K562 (cell line): ENCODE measurements around the gene MRPL11. TPM values are rescaled to one million over a fixed set of nuclear protein-coding genes. Genes with fewer than 3 reads are reported as not detected.

Source experiments
- ARID1B ChIP-seq: fragments of 450-650 bp; IDR thresholded peaks from 2 replicates; pipeline ENCODE4 v1.6.1; 2016; ENCODE audit warnings: antibody characterized with exemption, mild to moderate bottlenecking, inconsistent platforms
- ARID2 ChIP-seq: fragments of 450-650 bp; IDR thresholded peaks from 2 replicates; pipeline ENCODE4 v1.6.1; 2017; ENCODE audit warnings: antibody characterized with exemption, mild to moderate bottlenecking
- CHD2 ChIP-seq: IDR thresholded peaks from 2 replicates; pipeline ENCODE4 v1.6.1; 2011; ENCODE audit warnings: low read depth, low read length
- E2F3 ChIP-seq: fragments of 250-450 bp; sonication (Bioruptor Pico); IDR thresholded peaks from 2 replicates; pipeline ENCODE4 v1.4.0; 2020; ENCODE audit warnings: mild to moderate bottlenecking
- FOXA3 ChIP-seq, 2 experiments: fragments of 450-650 bp in 1 of 2; sonication (generic) in 1 of 2; formaldehyde crosslinking; IDR thresholded peaks in 1 of 2; conservative IDR thresholded peaks in 1 of 2; 2 replicates each; pipeline versions ENCODE4 v1.4.0 to v1.8.0; 2020 to 2022; ENCODE audit warnings: mild to moderate bottlenecking in 2 of 2, missing genetic modification reagents in 1 of 2
- HDAC3 ChIP-seq: fragments of 450-650 bp; IDR thresholded peaks from 2 replicates; pipeline ENCODE4 v1.6.1; 2018; ENCODE audit warnings: borderline replicate concordance, mild to moderate bottlenecking, moderate library complexity; ENCODE audit not compliant: partially characterized antibody
- HDGF ChIP-seq: fragments of 450-650 bp; IDR thresholded peaks from 2 replicates; pipeline ENCODE4 v1.6.1; 2016
- NCOA2 ChIP-seq, 2 experiments: fragments of 450-650 bp; IDR thresholded peaks; 2 replicates each; pipeline ENCODE4 v1.6.1; 2018; ENCODE audit warnings: mild to moderate bottlenecking in 2 of 2, moderate library complexity in 1 of 2; ENCODE audit not compliant: partially characterized antibody in 2 of 2
- NELFE ChIP-seq: IDR thresholded peaks from 2 replicates; pipeline ENCODE4 v1.6.1; 2011; ENCODE audit warnings: mild to moderate bottlenecking; ENCODE audit not compliant: insufficient read depth, insufficient read length
- NFATC3 ChIP-seq: fragments of 450-650 bp; IDR thresholded peaks from 2 replicates; pipeline ENCODE4 v1.6.1; 2017; ENCODE audit warnings: mild to moderate bottlenecking
- SNIP1 ChIP-seq: fragments of 450-650 bp; IDR thresholded peaks from 2 replicates; pipeline ENCODE4 v1.7.1; 2017; ENCODE audit warnings: low read depth, mild to moderate bottlenecking
- polyA plus RNA-seq, 8 experiments: library from polyadenylated mRNA; depleted of rRNA in 4 of 8; stranded (reverse) in 5 of 8; unstranded in 3 of 8; fragments of >200 nt; fragmentation: Nextera tagmentation in 2 of 8; fragmentation: Illumina TruSeq in 1 of 8; extraction: Ambion mirVana in 2 of 8; extraction: Trizol in 1 of 8; gene quantifications; 2 replicates each; pipeline versions ENCODE4 v1.2.1 to v1.2.3, GENCODE V29; 2011 to 2014; ENCODE audit warnings: inconsistent platforms in 1 of 8, missing spikeins in 1 of 8
- total RNA-seq, 7 experiments: library from RNA; depleted of rRNA in 6 of 7; stranded (reverse); fragments of >200 nt in 6 of 7; fragmentation: Illumina TruSeq in 2 of 7; extraction: Trizol in 2 of 7; gene quantifications; 2 replicates each; pipeline versions ENCODE4 v1.2.1 to v1.2.3, GENCODE V29; 2011 to 2021; ENCODE audit warnings: low replicate concordance in 1 of 7
- TF ChIP-seq, protein P1 (sequence below): fragments of 450-650 bp; IDR thresholded peaks from 2 replicates; pipeline ENCODE4 v1.6.1; 2017; ENCODE audit warnings: antibody characterized with exemption
- TF ChIP-seq, protein P2 (sequence below): sonication (generic); formaldehyde crosslinking; IDR thresholded peaks from 2 replicates; pipeline ENCODE4 v1.8.0; 2022; ENCODE audit warnings: mild to moderate bottlenecking, missing genetic modification reagents
- TF ChIP-seq, protein P3 (sequence below): sonication (generic); formaldehyde crosslinking; IDR thresholded peaks from 2 replicates; pipeline ENCODE4 v1.8.0; 2023; ENCODE audit warnings: mild to moderate bottlenecking, missing genetic modification reagents
- TF ChIP-seq, protein P4 (sequence below): IDR thresholded peaks from 2 replicates; pipeline ENCODE4 v1.6.1; 2016; ENCODE audit warnings: missing genetic modification characterization, missing compliant biosample characterization
- TF ChIP-seq, protein P5 (sequence below), 2 experiments: fragments of 450-650 bp in 1 of 2; sonication (generic) in 1 of 2; formaldehyde crosslinking; conservative IDR thresholded peaks; 2 replicates each; pipeline versions ENCODE4 v1.4.0 to v1.8.1; 2020 to 2022; ENCODE audit warnings: mild to moderate bottlenecking in 1 of 2, missing genetic modification reagents in 1 of 2
- TF ChIP-seq, protein P6 (sequence below): fragments of 450-650 bp; IDR thresholded peaks from one replicate; pipeline ENCODE4 v1.6.1; 2018; ENCODE audit warnings: mild to moderate bottlenecking, moderate library complexity; ENCODE audit not compliant: partially characterized antibody
- TF ChIP-seq, protein P7 (sequence below): fragments of 450-650 bp; IDR thresholded peaks from 2 replicates; pipeline ENCODE4 v1.6.1; 2018; ENCODE audit warnings: mild to moderate bottlenecking, low read depth; ENCODE audit not compliant: partially characterized antibody

Gene MRPL11
- total and polyA plus RNA-seq, 9 of the 15 experiments (the other 6 are each of a cell fraction or from before 2014, with no cell fraction given): 33.0 to 173 (median 91.9) TPM

DNA sequence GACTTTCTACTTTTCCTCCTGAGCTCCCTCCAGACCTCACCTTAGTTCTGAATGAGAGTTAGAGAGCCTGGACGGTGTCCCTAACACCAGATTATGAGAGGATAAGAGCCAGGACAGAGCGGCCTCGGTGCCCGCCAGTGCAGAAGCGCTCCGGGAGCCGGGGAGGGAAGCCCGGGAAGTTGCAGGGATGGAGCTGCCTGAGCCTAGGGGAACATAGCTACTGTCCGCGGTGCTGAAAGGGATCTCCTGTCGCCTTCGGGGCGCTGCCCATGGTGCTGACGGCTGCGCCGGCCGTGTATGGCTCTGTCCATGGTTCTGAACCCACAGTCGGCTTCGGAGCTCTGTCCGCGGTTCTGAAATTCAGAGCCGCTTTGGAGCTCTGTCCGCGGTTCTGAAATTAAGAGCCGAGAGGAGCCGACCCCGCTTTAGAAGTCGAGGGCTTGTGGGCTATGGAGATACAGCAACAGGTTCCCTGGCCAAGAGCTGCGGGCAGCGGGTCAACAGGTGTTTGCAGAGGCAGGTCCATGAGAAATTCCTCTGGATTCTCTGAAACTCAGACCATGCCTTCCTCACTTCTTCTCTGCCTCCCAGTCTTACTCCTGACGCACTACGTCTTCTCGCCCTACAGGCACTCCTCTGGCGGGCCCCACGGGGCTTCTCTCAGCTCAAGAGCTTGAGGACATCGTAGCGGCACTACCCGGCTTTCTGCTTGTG lies 17.0 kb downstream of the MRPL11 start (continued):
- no peak for TF ChIP-seq NELFE
- no peak for TF ChIP-seq NFATC3
- TF ChIP-seq, protein P1, sequence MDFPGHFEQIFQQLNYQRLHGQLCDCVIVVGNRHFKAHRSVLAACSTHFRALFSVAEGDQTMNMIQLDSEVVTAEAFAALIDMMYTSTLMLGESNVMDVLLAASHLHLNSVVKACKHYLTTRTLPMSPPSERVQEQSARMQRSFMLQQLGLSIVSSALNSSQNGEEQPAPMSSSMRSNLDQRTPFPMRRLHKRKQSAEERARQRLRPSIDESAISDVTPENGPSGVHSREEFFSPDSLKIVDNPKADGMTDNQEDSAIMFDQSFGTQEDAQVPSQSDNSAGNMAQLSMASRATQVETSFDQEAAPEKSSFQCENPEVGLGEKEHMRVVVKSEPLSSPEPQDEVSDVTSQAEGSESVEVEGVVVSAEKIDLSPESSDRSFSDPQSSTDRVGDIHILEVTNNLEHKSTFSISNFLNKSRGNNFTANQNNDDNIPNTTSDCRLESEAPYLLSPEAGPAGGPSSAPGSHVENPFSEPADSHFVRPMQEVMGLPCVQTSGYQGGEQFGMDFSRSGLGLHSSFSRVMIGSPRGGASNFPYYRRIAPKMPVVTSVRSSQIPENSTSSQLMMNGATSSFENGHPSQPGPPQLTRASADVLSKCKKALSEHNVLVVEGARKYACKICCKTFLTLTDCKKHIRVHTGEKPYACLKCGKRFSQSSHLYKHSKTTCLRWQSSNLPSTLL: no peak
- peak; percentile 34 to 99; a peak in 2 of 4 replicates for TF ChIP-seq FOXA3 (CRISPR knock-in tag; conservative IDR thresholded peaks at IDR 0.05 in 1 of 2, IDR thresholded peaks at IDR 0.05 in 1 of 2)
- no peak for TF ChIP-seq ARID1B
- TF ChIP-seq HDGF: no peak
- peak; percentile 16 for TF ChIP-seq HDAC3
- TF ChIP-seq, protein P2, sequence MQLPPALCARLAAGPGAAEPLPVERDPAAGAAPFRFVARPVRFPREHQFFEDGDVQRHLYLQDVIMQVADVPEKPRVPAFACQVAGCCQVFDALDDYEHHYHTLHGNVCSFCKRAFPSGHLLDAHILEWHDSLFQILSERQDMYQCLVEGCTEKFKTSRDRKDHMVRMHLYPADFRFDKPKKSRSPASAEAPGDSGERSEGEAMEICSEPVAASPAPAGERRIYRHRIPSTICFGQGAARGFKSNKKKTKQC (CRISPR knock-in tag): peak; percentile 100
- peak; percentile 93 for TF ChIP-seq E2F3 (CRISPR knock-in tag)
- TF ChIP-seq, protein P3, sequence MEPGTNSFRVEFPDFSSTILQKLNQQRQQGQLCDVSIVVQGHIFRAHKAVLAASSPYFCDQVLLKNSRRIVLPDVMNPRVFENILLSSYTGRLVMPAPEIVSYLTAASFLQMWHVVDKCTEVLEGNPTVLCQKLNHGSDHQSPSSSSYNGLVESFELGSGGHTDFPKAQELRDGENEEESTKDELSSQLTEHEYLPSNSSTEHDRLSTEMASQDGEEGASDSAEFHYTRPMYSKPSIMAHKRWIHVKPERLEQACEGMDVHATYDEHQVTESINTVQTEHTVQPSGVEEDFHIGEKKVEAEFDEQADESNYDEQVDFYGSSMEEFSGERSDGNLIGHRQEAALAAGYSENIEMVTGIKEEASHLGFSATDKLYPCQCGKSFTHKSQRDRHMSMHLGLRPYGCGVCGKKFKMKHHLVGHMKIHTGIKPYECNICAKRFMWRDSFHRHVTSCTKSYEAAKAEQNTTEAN: peak; percentile 100
- TF ChIP-seq, protein P4, sequence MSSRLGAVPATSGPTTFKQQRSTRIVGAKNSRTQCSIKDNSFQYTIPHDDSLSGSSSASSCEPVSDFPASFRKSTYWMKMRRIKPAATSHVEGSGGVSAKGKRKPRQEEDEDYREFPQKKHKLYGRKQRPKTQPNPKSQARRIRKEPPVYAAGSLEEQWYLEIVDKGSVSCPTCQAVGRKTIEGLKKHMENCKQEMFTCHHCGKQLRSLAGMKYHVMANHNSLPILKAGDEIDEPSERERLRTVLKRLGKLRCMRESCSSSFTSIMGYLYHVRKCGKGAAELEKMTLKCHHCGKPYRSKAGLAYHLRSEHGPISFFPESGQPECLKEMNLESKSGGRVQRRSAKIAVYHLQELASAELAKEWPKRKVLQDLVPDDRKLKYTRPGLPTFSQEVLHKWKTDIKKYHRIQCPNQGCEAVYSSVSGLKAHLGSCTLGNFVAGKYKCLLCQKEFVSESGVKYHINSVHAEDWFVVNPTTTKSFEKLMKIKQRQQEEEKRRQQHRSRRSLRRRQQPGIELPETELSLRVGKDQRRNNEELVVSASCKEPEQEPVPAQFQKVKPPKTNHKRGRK (tag): no peak
- TF ChIP-seq, protein P5, sequence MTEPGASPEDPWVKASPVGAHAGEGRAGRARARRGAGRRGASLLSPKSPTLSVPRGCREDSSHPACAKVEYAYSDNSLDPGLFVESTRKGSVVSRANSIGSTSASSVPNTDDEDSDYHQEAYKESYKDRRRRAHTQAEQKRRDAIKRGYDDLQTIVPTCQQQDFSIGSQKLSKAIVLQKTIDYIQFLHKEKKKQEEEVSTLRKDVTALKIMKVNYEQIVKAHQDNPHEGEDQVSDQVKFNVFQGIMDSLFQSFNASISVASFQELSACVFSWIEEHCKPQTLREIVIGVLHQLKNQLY (CRISPR knock-in tag; conservative IDR thresholded peaks at IDR 0.05): peak; percentile 95 to 100; a peak in 3 of 4 replicates
- TF ChIP-seq NCOA2 (IDR thresholded peaks at IDR 0.05; ENCODE audit: partially characterized antibody in 2 of 2): no peak
- TF ChIP-seq SNIP1: no peak
- TF ChIP-seq ARID2: no peak
- TF ChIP-seq, protein P6, sequence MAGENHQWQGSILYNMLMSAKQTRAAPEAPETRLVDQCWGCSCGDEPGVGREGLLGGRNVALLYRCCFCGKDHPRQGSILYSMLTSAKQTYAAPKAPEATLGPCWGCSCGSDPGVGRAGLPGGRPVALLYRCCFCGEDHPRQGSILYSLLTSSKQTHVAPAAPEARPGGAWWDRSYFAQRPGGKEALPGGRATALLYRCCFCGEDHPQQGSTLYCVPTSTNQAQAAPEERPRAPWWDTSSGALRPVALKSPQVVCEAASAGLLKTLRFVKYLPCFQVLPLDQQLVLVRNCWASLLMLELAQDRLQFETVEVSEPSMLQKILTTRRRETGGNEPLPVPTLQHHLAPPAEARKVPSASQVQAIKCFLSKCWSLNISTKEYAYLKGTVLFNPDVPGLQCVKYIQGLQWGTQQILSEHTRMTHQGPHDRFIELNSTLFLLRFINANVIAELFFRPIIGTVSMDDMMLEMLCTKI: no peak
- TF ChIP-seq, protein P7, sequence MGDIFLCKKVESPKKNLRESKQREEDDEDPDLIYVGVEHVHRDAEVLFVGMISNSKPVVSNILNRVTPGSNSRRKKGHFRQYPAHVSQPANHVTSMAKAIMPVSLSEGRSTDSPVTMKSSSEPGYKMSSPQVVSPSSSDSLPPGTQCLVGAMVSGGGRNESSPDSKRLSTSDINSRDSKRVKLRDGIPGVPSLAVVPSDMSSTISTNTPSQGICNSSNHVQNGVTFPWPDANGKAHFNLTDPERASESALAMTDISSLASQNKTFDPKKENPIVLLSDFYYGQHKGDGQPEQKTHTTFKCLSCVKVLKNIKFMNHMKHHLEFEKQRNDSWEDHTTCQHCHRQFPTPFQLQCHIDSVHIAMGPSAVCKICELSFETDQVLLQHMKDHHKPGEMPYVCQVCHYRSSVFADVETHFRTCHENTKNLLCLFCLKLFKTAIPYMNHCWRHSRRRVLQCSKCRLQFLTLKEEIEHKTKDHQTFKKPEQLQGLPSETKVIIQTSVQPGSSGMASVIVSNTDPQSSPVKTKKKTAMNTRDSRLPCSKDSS: no peak
- TF ChIP-seq CHD2: no peak
